ENCODE data around the gene KSR1.

GRCh38 chr17:27668488-27668823, 212.2 kb downstream of the KSR1 start:
- no peak for TF ChIP-seq CTCF (conservative IDR thresholded peaks at IDR 0.05; ENCODE audit: low read depth, low read length)
- no peak for TF ChIP-seq EZH2 (IDR thresholded peaks at IDR 0.05; ENCODE audit: borderline replicate concordance, low read depth, low read length, poor library complexity, severe bottlenecking)
